GM12878 (cell line): ENCODE results near the gene MLIP.

Source experiments
- FOXM1 ChIP-seq: IDR thresholded peaks from 2 replicates; pipeline ENCODE4 v1.6.1; 2012; ENCODE audit warnings: low read depth, mild to moderate bottlenecking, inconsistent platforms, low read length, moderate library complexity
- PAX8 ChIP-seq: fragments of 450-650 bp; IDR thresholded peaks from 2 replicates; pipeline ENCODE4 v1.6.1; 2017; ENCODE audit warnings: mild to moderate bottlenecking, moderate library complexity

GRCh38 chr6:54289426-54289825, 178.2 kb downstream of the MLIP start:
- no peak for TF ChIP-seq FOXM1
- no peak for TF ChIP-seq PAX8
